Chondrocyte (in vitro differentiated cells): Measurements from ENCODE around the gene ADAM15. TPM values are rescaled to one million over a fixed set of nuclear protein-coding genes. Genes with fewer than 3 reads are reported as not detected.

Source experiments
- DNase-seq: peaks from one replicate; pipeline ENCODE4 v3.0.0; 2021; ENCODE audit warnings: mixed read lengths, low spot score
- H3K27ac Mint-ChIP-seq: one replicate; pipeline ENCODE4 v1.8.0; 2021; ENCODE audit warnings: mild to moderate bottlenecking, moderate library complexity, mixed read lengths; ENCODE audit not compliant: unreplicated experiment
- H3K27me3 Mint-ChIP-seq: 2 replicates; pipeline ENCODE4 v1.8.0; 2021; ENCODE audit warnings: low read depth, mixed read lengths
- H3K36me3 Mint-ChIP-seq: 2 replicates; pipeline ENCODE4 v1.8.0; 2021; ENCODE audit warnings: low read depth, mixed read lengths
- H3K4me1 Mint-ChIP-seq: 2 replicates; pipeline ENCODE4 v1.8.0; 2021; ENCODE audit warnings: low read depth, mild to moderate bottlenecking, mixed read lengths
- H3K4me3 Mint-ChIP-seq: one replicate; pipeline ENCODE4 v1.8.0; 2021; ENCODE audit warnings: mild to moderate bottlenecking, moderate library complexity, mixed read lengths; ENCODE audit not compliant: unreplicated experiment
- H3K9me3 Mint-ChIP-seq: 2 replicates; pipeline ENCODE4 v1.8.0; 2021; ENCODE audit warnings: low read depth, mixed read lengths
- CTCF ChIP-seq: fragments of 200-600 bp; sonication (generic); IDR thresholded peaks from 2 replicates; pipeline ENCODE4 v1.5.0; 2021; ENCODE audit warnings: antibody characterized with exemption, mild to moderate bottlenecking, moderate library complexity
- total RNA-seq: library from RNA; stranded (reverse); gene quantifications from 3 replicates; pipeline ENCODE4 v1.2.1, GENCODE V29; 2021

Gene ADAM15
- total RNA-seq, 1 donor from 2014 or later: 73.7 TPM

DNA sequence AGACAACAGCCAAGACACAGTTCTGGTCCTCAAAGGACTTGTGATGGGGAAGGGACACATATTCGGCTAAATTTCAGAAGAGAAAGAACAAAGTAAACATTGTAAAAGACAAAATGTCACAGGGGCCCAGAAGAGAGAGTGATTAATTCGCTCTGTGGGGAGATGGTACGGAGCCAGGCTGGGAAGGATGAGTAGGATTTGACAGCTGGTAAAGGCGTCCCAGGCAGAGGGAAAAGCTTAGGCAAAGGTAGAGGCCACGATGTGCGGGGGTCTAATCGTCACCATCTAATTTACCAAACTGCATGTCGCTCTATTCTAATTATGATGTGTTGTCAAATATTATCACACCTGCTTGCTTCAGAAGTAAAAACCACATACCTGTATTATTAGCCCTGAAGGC, 59.3 kb downstream of the ADAM15 start:
- H3K4me1 Mint-ChIP-seq: peaks cover 3% of the 10 kb centered on the region
- no peak for TF ChIP-seq CTCF
- H3K4me3 Mint-ChIP-seq: no peak overlapping the region
- DNase-seq: no peak
- H3K9me3 Mint-ChIP-seq: no peaks in the 10 kb centered on the region
- H3K27me3 Mint-ChIP-seq: peaks cover 6% of the 10 kb centered on the region
- no peaks in the 10 kb centered on the region for H3K36me3 Mint-ChIP-seq
- no peak overlapping the region for H3K27ac Mint-ChIP-seq

DNA sequence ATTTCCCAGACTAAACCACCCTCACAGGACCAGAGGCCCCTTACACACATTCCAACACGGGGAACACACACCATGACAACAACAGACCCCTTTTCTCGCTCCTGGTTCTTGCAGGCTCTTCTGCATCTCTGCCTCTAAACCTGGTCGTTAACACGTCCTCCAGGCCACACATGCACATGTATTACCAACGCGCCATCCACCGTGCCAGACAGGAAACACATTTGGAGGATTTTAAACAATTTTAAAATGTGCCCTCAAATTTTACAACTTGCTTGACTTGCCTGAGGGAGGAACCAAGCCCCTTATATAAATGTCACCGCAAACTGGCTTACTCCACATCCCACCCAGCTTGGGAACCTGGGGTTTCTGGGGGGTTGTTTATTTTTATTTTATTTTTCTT, 59.7 kb downstream of the ADAM15 start:
- H3K36me3 Mint-ChIP-seq: no peaks in the 10 kb centered on the region
- no peak for DNase-seq
- peaks cover 6% of the 10 kb centered on the region for H3K27me3 Mint-ChIP-seq
- H3K27ac Mint-ChIP-seq: no peak overlapping the region
- H3K4me3 Mint-ChIP-seq: no peak overlapping the region
- no peaks in the 10 kb centered on the region for H3K4me1 Mint-ChIP-seq
- TF ChIP-seq CTCF: no peak
- H3K9me3 Mint-ChIP-seq: no peaks in the 10 kb centered on the region

Other genes with a start within 250 kb of the ADAM15 start
- 0.92 to 1.8 TPM (median 1.5 TPM) in 3 replicates for gene KCNN3, start 181.0 kb upstream of the ADAM15 start, total RNA-seq
- 27.5 to 31.6 TPM (median 30.7 TPM) in 3 replicates for gene PMVK, start 114.6 kb upstream of the ADAM15 start, total RNA-seq
- gene PBXIP1, start 95.2 kb upstream of the ADAM15 start, total RNA-seq: 47.1 to 60.2 TPM (median 57.1 TPM) in 3 replicates
- 23.2 to 27.2 TPM (median 24.0 TPM) in 3 replicates for gene PYGO2, start 89.5 kb upstream of the ADAM15 start, total RNA-seq
- 251 to 316 TPM (median 256 TPM) in 3 replicates for gene SHC1, start 80.6 kb upstream of the ADAM15 start, total RNA-seq
- 23.2 to 34.0 TPM (median 26.8 TPM) in 3 replicates for gene CKS1B, start 76.6 kb upstream of the ADAM15 start, total RNA-seq
- gene FLAD1, start 68.0 kb upstream of the ADAM15 start, total RNA-seq: 23.0 to 30.8 TPM (median 28.7 TPM) in 3 replicates
- 0.72 to 0.85 TPM in 2 of 3 replicates, not detected in the other for gene LENEP, start 57.7 kb upstream of the ADAM15 start, total RNA-seq
- gene ZBTB7B, start 48.5 kb upstream of the ADAM15 start, total RNA-seq: 34.8 to 42.9 TPM (median 41.1 TPM) in 3 replicates
- gene DCST2, start 17.5 kb upstream of the ADAM15 start, total RNA-seq: 0.30 to 0.36 TPM (median 0.36 TPM) in 3 replicates
- gene DCST1, start 17.5 kb upstream of the ADAM15 start, total RNA-seq: not detected in 3 replicates
- 8.9 to 10.6 TPM (median 9.7 TPM) in 3 replicates for gene EFNA4, start 12.4 kb downstream of the ADAM15 start, total RNA-seq
- gene EFNA3, start 27.5 kb downstream of the ADAM15 start, total RNA-seq: 4.3 to 5.5 TPM (median 4.5 TPM) in 3 replicates
- gene EFNA1, start 76.6 kb downstream of the ADAM15 start, total RNA-seq: 10.9 to 27.6 TPM (median 12.6 TPM) in 3 replicates
- 34.0 to 40.3 TPM (median 37.9 TPM) in 3 replicates for gene SLC50A1, start 84.5 kb downstream of the ADAM15 start, total RNA-seq
- gene DPM3, start 89.2 kb downstream of the ADAM15 start, total RNA-seq: 41.3 to 73.3 TPM (median 48.9 TPM) in 3 replicates
- gene KRTCAP2, start 122.0 kb downstream of the ADAM15 start, total RNA-seq: 159 to 202 TPM (median 174 TPM) in 3 replicates
- 9.6 to 10.7 TPM (median 9.7 TPM) in 3 replicates for gene TRIM46, start 122.5 kb downstream of the ADAM15 start, total RNA-seq
- 112 to 127 TPM (median 118 TPM) in 3 replicates for gene THBS3, start 156.6 kb downstream of the ADAM15 start, total RNA-seq
- gene MTX1, start 157.4 kb downstream of the ADAM15 start, total RNA-seq: 28.2 to 49.1 TPM (median 29.8 TPM) in 3 replicates
- 34.0 to 42.8 TPM (median 42.8 TPM) in 3 replicates for gene ENTREP3, start 204.2 kb downstream of the ADAM15 start, total RNA-seq
- gene SCAMP3, start 211.0 kb downstream of the ADAM15 start, total RNA-seq: 68.3 to 77.1 TPM (median 71.4 TPM) in 3 replicates
- 36.7 to 50.2 TPM (median 37.0 TPM) in 3 replicates for gene CLK2, start 222.2 kb downstream of the ADAM15 start, total RNA-seq
- gene HCN3, start 226.1 kb downstream of the ADAM15 start, total RNA-seq: 4.3 to 4.4 TPM (median 4.4 TPM) in 3 replicates